Gastrocnemius medialis (tissue), 4 donors: ENCODE measurements around the gene SLCO4A1. TPM values are rescaled to one million over a fixed set of nuclear protein-coding genes. Genes with fewer than 3 reads are reported as not detected.

ENCODE experiments used
- ATAC-seq, 2 donors: fragments of 150-250 bp; one replicate each; pipeline ENCODE4 v1.9.1; 2016
- DNase-seq, 2 donors: peaks; one replicate each; pipeline ENCODE4 v3.0.0-alpha.2; 2019
- H3K27ac ChIP-seq, 4 donors: fragments of 200-600 bp; sonication (generic); 1 replicate in 1 of 4; 2 replicates in 3 of 4; pipeline ENCODE4 v1.5.1; 2016 to 2018; ENCODE audit warnings: mild to moderate bottlenecking in 2 of 4, moderate library complexity in 1 of 4
- H3K27me3 ChIP-seq, 3 donors: fragments of 200-600 bp; sonication (generic) in 2 of 3; 1 replicate in 1 of 3; 2 replicates in 2 of 3; pipeline versions ENCODE4 v1.5.1 to v1.6.0; 2016 to 2019; ENCODE audit warnings: mild to moderate bottlenecking in 1 of 3, moderate library complexity in 1 of 3
- H3K36me3 ChIP-seq, 2 donors: fragments of 200-600 bp; sonication (generic) in 1 of 2; one replicate each; pipeline ENCODE4 v1.5.1; 2017 to 2018
- H3K4me1 ChIP-seq, 2 donors: fragments of 200-600 bp; sonication (generic) in 1 of 2; one replicate each; pipeline ENCODE4 v1.5.1; 2016 to 2017; ENCODE audit warnings: mild to moderate bottlenecking in 2 of 2
- H3K4me3 ChIP-seq, 4 donors: fragments of 200-600 bp; sonication (generic) in 3 of 4; 1 replicate in 1 of 4; 2 replicates in 3 of 4; pipeline ENCODE4 v1.5.1; 2016 to 2019; ENCODE audit warnings: mild to moderate bottlenecking in 2 of 4
- H3K9me3 ChIP-seq, 3 donors: fragments of 200-600 bp; sonication (generic) in 2 of 3; 1 replicate in 1 of 3; 2 replicates in 2 of 3; pipeline ENCODE4 v1.5.1; 2016 to 2019
- POLR2A ChIP-seq, 2 donors: fragments of 450-650 bp; IDR thresholded peaks; one replicate each; pipeline ENCODE4 v1.6.1; 2017; ENCODE audit warnings: antibody characterized with exemption in 2 of 2, mild to moderate bottlenecking in 2 of 2, moderate library complexity in 2 of 2
- in situ Hi-C, 4 donors: fragments of 200-750 bp; cut with MboI; loops; one replicate each; pipeline versions ENCODE4 v1.15.0 to v1.8.0; 2017; ENCODE audit warnings: low sequenced_read_pairs in 4 of 4
- intact Hi-C: fragments of 100-400 bp; cut with DNase I; formaldehyde crosslinking; loops from one replicate; pipeline ENCODE4 v1.15.1; 2023; ENCODE audit warnings: low total_unique reads
- total RNA-seq, 4 donors: library from RNA; depleted of rRNA; stranded (reverse); fragments of >200 nt; gene quantifications; one replicate each; pipeline versions ENCODE4 v1.1.0 to v1.2.3, GENCODE V29; 2016
- TF ChIP-seq, protein P1 (sequence below), 5 experiments: fragments of 450-650 bp in 3 of 5; fragments of 200-600 bp in 2 of 5; sonication (generic) in 2 of 5; IDR thresholded peaks in 4 of 5; conservative IDR thresholded peaks in 1 of 5; 1 replicate in 4 of 5; 2 replicates in 1 of 5; pipeline ENCODE4 v1.5.1; 2016 to 2019; ENCODE audit warnings: antibody characterized with exemption in 5 of 5, mild to moderate bottlenecking in 3 of 5, moderate library complexity in 3 of 5

The SLCO4A1 gene
- total RNA-seq, 4 donors from 2014 or later, result 20.4 to 26.9 (median 21.8) TPM

GRCh38 chr20:62707276-62707920 is 65.1 kb downstream of the SLCO4A1 start:
- no peaks in the 10 kb centered on the region for H3K4me1 ChIP-seq
- TF ChIP-seq, protein P1, sequence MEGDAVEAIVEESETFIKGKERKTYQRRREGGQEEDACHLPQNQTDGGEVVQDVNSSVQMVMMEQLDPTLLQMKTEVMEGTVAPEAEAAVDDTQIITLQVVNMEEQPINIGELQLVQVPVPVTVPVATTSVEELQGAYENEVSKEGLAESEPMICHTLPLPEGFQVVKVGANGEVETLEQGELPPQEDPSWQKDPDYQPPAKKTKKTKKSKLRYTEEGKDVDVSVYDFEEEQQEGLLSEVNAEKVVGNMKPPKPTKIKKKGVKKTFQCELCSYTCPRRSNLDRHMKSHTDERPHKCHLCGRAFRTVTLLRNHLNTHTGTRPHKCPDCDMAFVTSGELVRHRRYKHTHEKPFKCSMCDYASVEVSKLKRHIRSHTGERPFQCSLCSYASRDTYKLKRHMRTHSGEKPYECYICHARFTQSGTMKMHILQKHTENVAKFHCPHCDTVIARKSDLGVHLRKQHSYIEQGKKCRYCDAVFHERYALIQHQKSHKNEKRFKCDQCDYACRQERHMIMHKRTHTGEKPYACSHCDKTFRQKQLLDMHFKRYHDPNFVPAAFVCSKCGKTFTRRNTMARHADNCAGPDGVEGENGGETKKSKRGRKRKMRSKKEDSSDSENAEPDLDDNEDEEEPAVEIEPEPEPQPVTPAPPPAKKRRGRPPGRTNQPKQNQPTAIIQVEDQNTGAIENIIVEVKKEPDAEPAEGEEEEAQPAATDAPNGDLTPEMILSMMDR (IDR thresholded peaks at IDR 0.05 in 4 of 5, conservative IDR thresholded peaks at IDR 0.05 in 1 of 5), result no peak
- no peak for TF ChIP-seq POLR2A (IDR thresholded peaks at IDR 0.05)
- no peaks in the 10 kb centered on the region for H3K36me3 ChIP-seq
- intact Hi-C loops (no loop called here), in situ Hi-C loops (no loop called here)
- no peak overlapping the region for H3K4me3 ChIP-seq
- no peak for DNase-seq
- H3K27ac ChIP-seq, result no peak overlapping the region
- ATAC-seq, result no peak
- H3K27me3 ChIP-seq, result peaks cover 54 to 63% (median 60%) of the 10 kb centered on the region in 3 donors
- no peaks in the 10 kb centered on the region for H3K9me3 ChIP-seq

- H3K27me3 ChIP-seq, result peaks cover 51 to 60% (median 53%) of the 10 kb centered on the region in 3 donors
- no peak for ATAC-seq
Measured at GRCh38 chr20:62707921-62708521, 65.7 kb downstream of the SLCO4A1 start.

GRCh38 chr20:62708591-62709536 is 66.6 kb downstream of the SLCO4A1 start, which contains the start of gene NTSR1:
Gene NTSR1, plus strand, starts transcription at chr20:62708836. Its CDS starts 372 bp downstream, at chr20:62709208.
- Histone ChIP-seq H3K9me3 (no peaks in the 10 kb centered on the region), H3K27ac (no peak within 1 kb of the TSS), H3K4me3 (no peak within 1 kb of the TSS), H3K4me1 (no peaks in the 10 kb centered on the region), H3K36me3 (no peaks in the 10 kb centered on the region), H3K27me3 (peaks cover 51 to 56% (median 53%) of the 10 kb centered on the region in 3 donors)
- TF ChIP-seq, protein P1 (IDR thresholded peaks at IDR 0.05 in 4 of 5, conservative IDR thresholded peaks at IDR 0.05 in 1 of 5), result no peak
- no peak for TF ChIP-seq POLR2A (IDR thresholded peaks at IDR 0.05)
- ATAC-seq (no peak), DNase-seq (no peak)
- in situ Hi-C loops, result no loop called here
- intact Hi-C loops, result no loop called here

More at GRCh38 chr20:62707921-62708521, 65.7 kb downstream of the SLCO4A1 start:
- intact Hi-C loops, result no loop called here
- DNase-seq, result no peak
- H3K9me3 ChIP-seq, result no peaks in the 10 kb centered on the region
- H3K4me1 ChIP-seq, result no peaks in the 10 kb centered on the region
- in situ Hi-C loops, result no loop called here
- H3K36me3 ChIP-seq, result no peaks in the 10 kb centered on the region
- no peak overlapping the region for H3K27ac ChIP-seq
- TF ChIP-seq, protein P1 (IDR thresholded peaks at IDR 0.05 in 4 of 5, conservative IDR thresholded peaks at IDR 0.05 in 1 of 5), result no peak
- TF ChIP-seq POLR2A (IDR thresholded peaks at IDR 0.05), result no peak
- no peak overlapping the region for H3K4me3 ChIP-seq

DNA sequence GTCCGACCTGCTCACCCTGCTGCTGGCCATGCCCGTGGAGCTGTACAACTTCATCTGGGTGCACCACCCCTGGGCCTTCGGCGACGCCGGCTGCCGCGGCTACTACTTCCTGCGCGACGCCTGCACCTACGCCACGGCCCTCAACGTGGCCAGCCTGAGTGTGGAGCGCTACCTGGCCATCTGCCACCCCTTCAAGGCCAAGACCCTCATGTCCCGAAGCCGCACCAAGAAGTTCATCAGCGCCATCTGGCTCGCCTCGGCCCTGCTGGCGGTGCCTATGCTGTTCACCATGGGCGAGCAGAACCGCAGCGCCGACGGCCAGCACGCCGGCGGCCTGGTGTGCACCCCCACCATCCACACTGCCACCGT is 67.2 kb downstream of the SLCO4A1 start:
- TF ChIP-seq POLR2A (IDR thresholded peaks at IDR 0.05), result no peak
- TF ChIP-seq, protein P1 (IDR thresholded peaks at IDR 0.05 in 4 of 5, conservative IDR thresholded peaks at IDR 0.05 in 1 of 5), result no peak
- intact Hi-C loops (no loop called here), in situ Hi-C loops (no loop called here)
- no peak overlapping the region for H3K4me3 ChIP-seq
- H3K27ac ChIP-seq, result no peak overlapping the region
- no peak for DNase-seq
- no peaks in the 10 kb centered on the region for H3K9me3 ChIP-seq
- H3K4me1 ChIP-seq, result no peaks in the 10 kb centered on the region
- H3K27me3 ChIP-seq, result peaks cover 51 to 56% (median 53%) of the 10 kb centered on the region in 3 donors
- H3K36me3 ChIP-seq, result no peaks in the 10 kb centered on the region
- ATAC-seq, result no peak
